ENCODE data around the gene C19orf85. TPM values are rescaled to one million over a fixed set of nuclear protein-coding genes. Genes with fewer than 3 reads are reported as not detected.

The C19orf85 gene
- total and polyA plus RNA-seq, 10 of the 15 experiments (the other 5 are each of a cell fraction or from before 2014, with no cell fraction given), result not detected

- TF ChIP-seq BCL3 (IDR thresholded peaks at IDR 0.05; ENCODE audit: borderline replicate concordance, insufficient read depth, low read depth, low read length, poor library complexity, severe bottlenecking), result no peak
- TF ChIP-seq BHLHE40 (IDR thresholded peaks at IDR 0.05; ENCODE audit: borderline replicate concordance in 1 of 2, low read depth in 2 of 2, low read length in 1 of 2), result peak; percentile 90 to 98
- TF ChIP-seq PAX8 (IDR thresholded peaks at IDR 0.05), result no peak
- TF ChIP-seq SMARCA5 (IDR thresholded peaks at IDR 0.05), result peak; percentile 77
- TF ChIP-seq GABPA (IDR thresholded peaks at IDR 0.05; ENCODE audit: low read depth), result no peak
- no peak for TF ChIP-seq JUND (IDR thresholded peaks at IDR 0.05; ENCODE audit: low read depth, low read length)
- no peak for TF ChIP-seq ZSCAN29 (IDR thresholded peaks at IDR 0.05)
- TF ChIP-seq POLR2A (IDR thresholded peaks at IDR 0.05; ENCODE audit: low read depth, low read length), result peak; percentile 50; the same call in 1 of the 2 replicates
- TF ChIP-seq MEF2A (IDR thresholded peaks at IDR 0.05; ENCODE audit: insufficient read depth, low read depth, low read length), result 0 out of 2 replicates have a peak, but pooled peaks have one; percentile 8
- peak; percentile 90 for TF ChIP-seq RAD21 (IDR thresholded peaks at IDR 0.05; ENCODE audit: insufficient read depth, low read depth, low read length)
- TF ChIP-seq LARP7 (IDR thresholded peaks at IDR 0.05), result peak; percentile 50; the same call in 1 of the 2 replicates
- TF ChIP-seq CBFB (IDR thresholded peaks at IDR 0.05; ENCODE audit: low read depth), result no peak
- TF ChIP-seq, protein P1, sequence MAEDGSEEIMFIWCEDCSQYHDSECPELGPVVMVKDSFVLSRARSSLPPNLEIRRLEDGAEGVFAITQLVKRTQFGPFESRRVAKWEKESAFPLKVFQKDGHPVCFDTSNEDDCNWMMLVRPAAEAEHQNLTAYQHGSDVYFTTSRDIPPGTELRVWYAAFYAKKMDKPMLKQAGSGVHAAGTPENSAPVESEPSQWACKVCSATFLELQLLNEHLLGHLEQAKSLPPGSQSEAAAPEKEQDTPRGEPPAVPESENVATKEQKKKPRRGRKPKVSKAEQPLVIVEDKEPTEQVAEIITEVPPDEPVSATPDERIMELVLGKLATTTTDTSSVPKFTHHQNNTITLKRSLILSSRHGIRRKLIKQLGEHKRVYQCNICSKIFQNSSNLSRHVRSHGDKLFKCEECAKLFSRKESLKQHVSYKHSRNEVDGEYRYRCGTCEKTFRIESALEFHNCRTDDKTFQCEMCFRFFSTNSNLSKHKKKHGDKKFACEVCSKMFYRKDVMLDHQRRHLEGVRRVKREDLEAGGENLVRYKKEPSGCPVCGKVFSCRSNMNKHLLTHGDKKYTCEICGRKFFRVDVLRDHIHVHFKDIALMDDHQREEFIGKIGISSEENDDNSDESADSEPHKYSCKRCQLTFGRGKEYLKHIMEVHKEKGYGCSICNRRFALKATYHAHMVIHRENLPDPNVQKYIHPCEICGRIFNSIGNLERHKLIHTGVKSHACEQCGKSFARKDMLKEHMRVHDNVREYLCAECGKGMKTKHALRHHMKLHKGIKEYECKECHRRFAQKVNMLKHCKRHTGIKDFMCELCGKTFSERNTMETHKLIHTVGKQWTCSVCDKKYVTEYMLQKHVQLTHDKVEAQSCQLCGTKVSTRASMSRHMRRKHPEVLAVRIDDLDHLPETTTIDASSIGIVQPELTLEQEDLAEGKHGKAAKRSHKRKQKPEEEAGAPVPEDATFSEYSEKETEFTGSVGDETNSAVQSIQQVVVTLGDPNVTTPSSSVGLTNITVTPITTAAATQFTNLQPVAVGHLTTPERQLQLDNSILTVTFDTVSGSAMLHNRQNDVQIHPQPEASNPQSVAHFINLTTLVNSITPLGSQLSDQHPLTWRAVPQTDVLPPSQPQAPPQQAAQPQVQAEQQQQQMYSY (CRISPR knock-in tag; IDR thresholded peaks at IDR 0.05), result no peak
- 0 out of 2 replicates have a peak, but pooled peaks have one; percentile 44 for TF ChIP-seq ELK1 (IDR thresholded peaks at IDR 0.05; ENCODE audit: low read depth, low read length)
- TF ChIP-seq SIX5 (IDR thresholded peaks at IDR 0.05; ENCODE audit: low read depth, low read length, severe bottlenecking), result no peak
- no peak for TF ChIP-seq NFXL1 (IDR thresholded peaks at IDR 0.05; ENCODE audit: borderline replicate concordance)
- TF ChIP-seq CTCF (IDR thresholded peaks at IDR 0.05 in 2 of 3, conservative IDR thresholded peaks at IDR 0.05 in 1 of 3; ENCODE audit: control insufficient read depth in 2 of 3, extremely low read depth in 1 of 3, insufficient read depth in 1 of 3, low read depth in 3 of 3, low read length in 3 of 3), result peak; percentile 94 to 99 (median 95)
- TF ChIP-seq CEBPB (IDR thresholded peaks at IDR 0.05; ENCODE audit: borderline replicate concordance in 1 of 2, low read depth in 2 of 2, low read length in 2 of 2), result peak in 1 of 2 experiments; percentile 89; a peak in 1 of 4 replicates
- no peak for TF ChIP-seq MEF2B (IDR thresholded peaks at IDR 0.05; ENCODE audit: partially characterized antibody, poor library complexity, severe bottlenecking)
- TF ChIP-seq MTA3 (IDR thresholded peaks at IDR 0.05; ENCODE audit: borderline replicate concordance, low read length), result no peak
- no peak for TF ChIP-seq ATF3 (IDR thresholded peaks at IDR 0.05; ENCODE audit: borderline replicate concordance, extremely low read depth, low read depth, low read length)
Measured at GRCh38 chr19:55503502-55504251, 39.1 kb upstream of the C19orf85 start (continued).

All from GM12878 (cell line).